ENCODE results near the gene FAR2.
"Not testable (repeated sequence)": the region's sequence is repeated elsewhere in the genome, so short reads cannot be mapped to it uniquely, and the experiment has no call there.

The FAR2 gene

DNA sequence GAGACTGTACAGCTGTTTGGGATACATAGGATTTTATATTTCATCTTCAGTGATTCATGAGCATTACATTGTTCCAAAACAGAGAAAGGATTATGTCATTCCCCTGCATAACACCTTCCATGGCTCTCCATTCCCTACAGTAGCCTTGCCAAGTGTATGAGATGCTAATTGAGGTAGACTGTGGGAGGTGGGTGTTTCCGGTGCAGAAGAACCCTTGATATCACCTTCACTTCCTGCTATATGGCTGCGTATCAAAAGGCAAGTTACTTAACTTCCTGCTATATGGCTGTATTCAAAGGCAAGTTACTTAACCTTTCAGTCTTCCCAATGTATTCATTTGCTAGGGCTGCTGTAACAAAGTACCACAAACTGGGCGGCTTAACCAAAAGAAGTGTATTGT, 11.2 kb downstream of the FAR2 start:
- peaks cover 17 to 29% of the 10 kb centered on the region in 2 donors for H3K4me1 Mint-ChIP-seq (ENCODE audit: low read depth in 2 of 2)
- H3K27ac Mint-ChIP-seq = peak overlapping the region; percentile 8 to 80

GRCh38 chr12:29163146-29163545, 14.1 kb downstream of the FAR2 start:
- Mint-ChIP-seq H3K9me3 (no peaks in the 10 kb centered on the region), H3K4me1 (ENCODE audit: low read depth in 2 of 2) (peaks cover 17 to 30% of the 10 kb centered on the region in 2 donors), H3K27me3 (no peaks in the 10 kb centered on the region), H3K4me3 (no peak overlapping the region), H3K27ac (peak overlapping the region; percentile 83 to 96), H3K36me3 (ENCODE audit: insufficient read depth) (no peaks in the 10 kb centered on the region)
- DNase-seq (no peak), ATAC-seq (replicated peaks) (no peak)

More for the DNA sequence above, 11.2 kb downstream of the FAR2 start:
- DNase-seq (no peak), ATAC-seq (replicated peaks) (peak; percentile 46)
- Mint-ChIP-seq H3K36me3 (ENCODE audit: insufficient read depth) (no peaks in the 10 kb centered on the region), H3K9me3 (no peaks in the 10 kb centered on the region), H3K27me3 (no peaks in the 10 kb centered on the region), H3K4me3 (no peak overlapping the region)

GRCh38 chr12:29164477-29165393, 15.7 kb downstream of the FAR2 start:
- Mint-ChIP-seq H3K27ac (peak overlapping the region; percentile 83 to 96), H3K4me1 (ENCODE audit: low read depth in 2 of 2) (peaks cover 16 to 28% of the 10 kb centered on the region in 2 donors), H3K27me3 (no peaks in the 10 kb centered on the region), H3K4me3 (peak overlapping the region in 1 of 2 donors; percentile 15), H3K36me3 (ENCODE audit: insufficient read depth) (no peaks in the 10 kb centered on the region), H3K9me3 (no peaks in the 10 kb centered on the region)
- ATAC-seq (replicated peaks) (peak; percentile 94), DNase-seq (no peak)

- peaks cover 8 to 18% of the 10 kb centered on the region in 2 donors for H3K4me1 Mint-ChIP-seq (ENCODE audit: low read depth in 2 of 2)
- peak overlapping the region in 1 of 2 donors; percentile 52 for H3K27ac Mint-ChIP-seq
- DNase-seq = no peak
- ATAC-seq (replicated peaks) = no peak
- H3K27me3 Mint-ChIP-seq = no peaks in the 10 kb centered on the region
- H3K36me3 Mint-ChIP-seq (ENCODE audit: insufficient read depth) = no peaks in the 10 kb centered on the region
- H3K4me3 Mint-ChIP-seq = no peak overlapping the region
- H3K9me3 Mint-ChIP-seq = no peaks in the 10 kb centered on the region
These were observed 18.4 kb downstream of the FAR2 start for GRCh38 chr12:29167445-29167844.

DNA sequence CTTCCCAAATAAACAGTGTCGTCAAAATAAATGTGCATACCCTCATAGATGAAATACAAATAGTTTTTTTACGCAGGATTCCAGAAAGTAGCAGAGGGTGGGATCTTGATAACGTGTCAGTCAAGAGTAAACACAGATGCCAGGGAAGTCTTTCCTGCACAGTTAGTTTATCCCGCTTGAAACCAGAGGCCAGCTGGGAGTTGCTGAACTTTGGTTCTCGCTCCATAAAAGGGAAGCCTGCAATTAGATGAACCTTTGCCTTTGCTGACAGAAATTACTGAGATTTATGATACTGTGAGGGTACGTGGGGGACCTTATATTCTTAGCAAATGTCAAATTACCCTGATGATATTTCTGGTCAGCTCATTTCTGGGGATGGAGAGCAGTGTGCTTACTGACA, 18.9 kb downstream of the FAR2 start:
- ATAC-seq (replicated peaks) (no peak), DNase-seq (no peak)
- no peaks in the 10 kb centered on the region for H3K36me3 Mint-ChIP-seq (ENCODE audit: insufficient read depth)
- H3K4me3 Mint-ChIP-seq = no peak overlapping the region
- no peaks in the 10 kb centered on the region for H3K27me3 Mint-ChIP-seq
- no peaks in the 10 kb centered on the region for H3K9me3 Mint-ChIP-seq
- H3K4me1 Mint-ChIP-seq (ENCODE audit: low read depth in 2 of 2) = peaks cover 8 to 18% of the 10 kb centered on the region in 2 donors
- no peak overlapping the region for H3K27ac Mint-ChIP-seq

GRCh38 chr12:29169978-29170377, 20.9 kb downstream of the FAR2 start:
- not testable (repeated sequence) for H3K27me3 Mint-ChIP-seq, H3K4me3 Mint-ChIP-seq

DNA sequence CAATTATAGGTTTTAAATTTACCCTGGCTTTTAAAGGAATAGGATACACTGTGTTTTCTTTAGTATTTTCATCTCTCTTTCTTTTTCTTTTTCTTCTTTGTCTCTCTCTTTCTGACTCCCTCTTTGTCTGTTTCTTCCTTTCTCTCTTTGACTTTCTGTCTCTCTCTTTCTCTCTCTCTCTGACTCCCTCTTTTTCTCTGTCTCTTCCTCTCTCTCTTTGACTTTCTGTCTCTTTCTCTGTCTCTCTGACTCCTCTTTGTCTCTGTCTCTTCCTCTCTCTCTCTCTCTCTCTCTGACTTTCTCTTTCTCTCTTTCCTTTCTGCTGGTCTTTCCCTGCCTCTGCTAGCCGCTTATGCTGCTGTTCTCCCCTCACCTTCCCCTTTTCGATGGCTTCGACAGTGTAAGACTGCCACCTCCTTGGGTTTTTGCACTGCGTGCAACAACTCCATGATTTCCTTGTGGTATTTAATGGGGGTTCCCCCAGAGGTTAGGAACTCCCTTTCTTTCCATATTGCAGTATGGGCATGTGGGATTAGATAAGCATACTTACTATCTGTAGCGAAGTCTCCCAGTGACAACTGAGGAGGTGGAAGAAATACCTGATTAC, 21.5 kb downstream of the FAR2 start:
- H3K36me3 Mint-ChIP-seq (ENCODE audit: insufficient read depth); H3K4me3 Mint-ChIP-seq; H3K27me3 Mint-ChIP-seq; H3K9me3 Mint-ChIP-seq; DNase-seq; H3K27ac Mint-ChIP-seq; ATAC-seq (replicated peaks); H3K4me1 Mint-ChIP-seq (ENCODE audit: low read depth in 2 of 2): not testable (repeated sequence)

More at GRCh38 chr12:29169978-29170377, 20.9 kb downstream of the FAR2 start:
- not testable (repeated sequence) for H3K9me3 Mint-ChIP-seq; ATAC-seq (replicated peaks); DNase-seq; H3K27ac Mint-ChIP-seq; H3K36me3 Mint-ChIP-seq (ENCODE audit: insufficient read depth); H3K4me1 Mint-ChIP-seq (ENCODE audit: low read depth in 2 of 2)

- DNase-seq = no peak
- ATAC-seq (replicated peaks) = no peak
- H3K27me3 Mint-ChIP-seq = no peaks in the 10 kb centered on the region
- H3K4me3 Mint-ChIP-seq = no peak overlapping the region
- H3K36me3 Mint-ChIP-seq (ENCODE audit: insufficient read depth) = no peaks in the 10 kb centered on the region
- H3K9me3 Mint-ChIP-seq = no peaks in the 10 kb centered on the region
- H3K4me1 Mint-ChIP-seq (ENCODE audit: low read depth in 2 of 2) = no peaks in the 10 kb centered on the region
- H3K27ac Mint-ChIP-seq = peak overlapping the region in 1 of 2 donors; percentile 27
These were observed 22.6 kb downstream of the FAR2 start for GRCh38 chr12:29171421-29172258.

GRCh38 chr12:29176941-29177340, 27.9 kb downstream of the FAR2 start:
- H3K4me1 Mint-ChIP-seq (ENCODE audit: low read depth in 2 of 2) = peaks cover 0 to 3% of the 10 kb centered on the region in 2 donors
- H3K27ac Mint-ChIP-seq = no peak overlapping the region
- H3K36me3 Mint-ChIP-seq (ENCODE audit: insufficient read depth) = no peaks in the 10 kb centered on the region

GRCh38 chr12:29182247-29182646, 33.2 kb downstream of the FAR2 start:
- not testable (repeated sequence) for H3K4me3 Mint-ChIP-seq, H3K27me3 Mint-ChIP-seq

More at GRCh38 chr12:29176941-29177340, 27.9 kb downstream of the FAR2 start:
- no peak for ATAC-seq (replicated peaks)
- DNase-seq = no peak
- Mint-ChIP-seq H3K4me3 (no peak overlapping the region), H3K27me3 (no peaks in the 10 kb centered on the region), H3K9me3 (no peaks in the 10 kb centered on the region)

DNA sequence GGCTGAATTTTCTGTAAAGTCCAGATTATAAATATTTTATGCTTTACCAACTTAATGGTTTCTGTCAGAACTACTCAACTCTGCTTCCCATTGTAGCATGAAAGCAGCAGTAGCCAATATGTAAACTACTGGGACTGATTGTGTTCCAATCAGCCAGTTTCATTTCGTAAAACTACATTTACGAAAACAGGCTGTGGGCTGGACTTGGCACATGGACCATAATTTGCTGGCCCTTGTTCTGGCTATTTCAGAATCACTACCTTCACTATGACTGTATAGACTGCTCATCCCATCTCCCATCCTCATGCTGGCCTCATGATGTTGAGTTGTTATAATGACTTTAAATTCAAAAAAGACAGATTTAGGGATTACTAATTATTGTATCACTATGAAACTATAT, 38.7 kb downstream of the FAR2 start:
- no peak for ATAC-seq (replicated peaks)
- H3K27ac Mint-ChIP-seq = no peak overlapping the region
- no peaks in the 10 kb centered on the region for H3K36me3 Mint-ChIP-seq (ENCODE audit: insufficient read depth)
- no peak for DNase-seq
- no peaks in the 10 kb centered on the region for H3K4me1 Mint-ChIP-seq (ENCODE audit: low read depth in 2 of 2)
- H3K9me3 Mint-ChIP-seq = no peaks in the 10 kb centered on the region
- H3K27me3 Mint-ChIP-seq = no peaks in the 10 kb centered on the region
- no peak overlapping the region for H3K4me3 Mint-ChIP-seq

More at GRCh38 chr12:29182247-29182646, 33.2 kb downstream of the FAR2 start:
- H3K36me3 Mint-ChIP-seq (ENCODE audit: insufficient read depth); ATAC-seq (replicated peaks); H3K27ac Mint-ChIP-seq; DNase-seq; H3K4me1 Mint-ChIP-seq (ENCODE audit: low read depth in 2 of 2); H3K9me3 Mint-ChIP-seq: not testable (repeated sequence)

- Mint-ChIP-seq H3K27me3 (no peaks in the 10 kb centered on the region), H3K27ac (no peak overlapping the region), H3K9me3 (no peaks in the 10 kb centered on the region), H3K4me3 (no peak overlapping the region), H3K36me3 (ENCODE audit: insufficient read depth) (no peaks in the 10 kb centered on the region), H3K4me1 (ENCODE audit: low read depth in 2 of 2) (no peaks in the 10 kb centered on the region)
- DNase-seq (no peak), ATAC-seq (replicated peaks) (no peak)
These were observed 42.3 kb downstream of the FAR2 start for GRCh38 chr12:29191267-29191850.

DNA sequence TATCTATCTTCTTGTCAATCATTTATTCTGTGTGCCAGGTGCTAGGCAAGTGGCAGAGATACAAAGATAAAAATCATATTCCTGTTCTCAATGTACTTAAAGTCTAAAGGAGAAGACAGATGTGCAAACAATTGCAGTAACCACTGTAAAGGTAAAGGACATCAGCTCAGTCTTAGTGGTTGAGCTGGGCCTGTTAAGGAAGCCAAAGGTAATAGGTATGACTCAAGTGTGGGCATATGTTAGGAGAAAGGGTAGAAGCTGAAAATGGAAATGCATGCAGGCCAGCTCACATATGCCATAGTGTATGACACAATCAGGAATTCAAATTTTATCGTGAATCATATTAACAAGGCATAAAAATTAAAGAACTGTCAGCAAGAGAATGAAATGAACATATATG, 49.8 kb downstream of the FAR2 start:
- Mint-ChIP-seq H3K4me3 (no peak overlapping the region), H3K27me3 (no peaks in the 10 kb centered on the region), H3K4me1 (ENCODE audit: low read depth in 2 of 2) (no peaks in the 10 kb centered on the region), H3K36me3 (ENCODE audit: insufficient read depth) (no peaks in the 10 kb centered on the region), H3K9me3 (no peaks in the 10 kb centered on the region), H3K27ac (peak overlapping the region in 1 of 2 donors; percentile 4)
- ATAC-seq (replicated peaks) = no peak
- DNase-seq = no peak
